ENCODE measurements around the gene MAB21L3. TPM values are rescaled to one million over a fixed set of nuclear protein-coding genes. Genes with fewer than 3 reads are reported as not detected.

MAB21L3 gene
- total RNA-seq, 1 donor from 2014 or later, result not detected

DNA sequence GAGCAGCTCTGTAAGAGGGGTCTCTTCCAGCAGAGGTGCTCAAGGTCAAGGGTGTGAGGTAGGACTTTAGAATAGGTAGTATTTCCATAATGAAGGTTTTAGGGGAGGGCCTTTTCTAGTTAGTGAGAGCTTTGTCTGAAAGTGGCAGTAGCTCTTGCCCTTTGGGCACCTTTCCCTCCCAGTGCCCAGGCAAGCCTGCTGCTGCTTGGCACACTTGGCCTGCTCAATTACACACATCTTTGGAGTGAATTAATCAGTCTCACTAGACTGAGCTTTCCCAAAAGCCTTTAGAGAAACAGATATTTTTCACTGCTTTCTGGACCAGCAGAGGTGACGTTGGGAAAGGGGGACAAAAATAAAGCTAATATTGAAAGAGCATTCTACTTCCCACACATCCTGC lies 48.0 kb downstream of the MAB21L3 start:
- no peaks in the 10 kb centered on the region for H3K27me3 ChIP-seq
- no peak overlapping the region for H3K27ac ChIP-seq
- no peak overlapping the region for H3K4me2 ChIP-seq
- H4K20me1 ChIP-seq (ENCODE audit: low read depth), result no peaks in the 10 kb centered on the region
- H3K4me1 ChIP-seq, result no peaks in the 10 kb centered on the region
- Mint-ChIP-seq H3K36me3 (no peaks in the 10 kb centered on the region), H3K4me3 (no peak overlapping the region), H3K9me3 (peaks cover 5% of the 10 kb centered on the region), H3K27ac (no peak overlapping the region), H3K4me1 (peaks cover 5% of the 10 kb centered on the region), H3K27me3 (ENCODE audit: insufficient read depth, low read depth) (peaks cover 2% of the 10 kb centered on the region)
- no peaks in the 10 kb centered on the region for H3F3A ChIP-seq (ENCODE audit: low read depth)
- no peak for DNase-seq (ENCODE audit: low spot score)
- H3K9ac ChIP-seq, result no peak overlapping the region
- no peaks in the 10 kb centered on the region for H3K9me3 ChIP-seq (ENCODE audit: low read depth)
- no peaks in the 10 kb centered on the region for H3K79me2 ChIP-seq (ENCODE audit: low read depth)
- H3K36me3 ChIP-seq, result no peaks in the 10 kb centered on the region
- TF ChIP-seq EZH2phosphoT487 (IDR thresholded peaks at IDR 0.05) (no peak), EZH2 (IDR thresholded peaks at IDR 0.05) (no peak)
- TF ChIP-seq, protein P1, sequence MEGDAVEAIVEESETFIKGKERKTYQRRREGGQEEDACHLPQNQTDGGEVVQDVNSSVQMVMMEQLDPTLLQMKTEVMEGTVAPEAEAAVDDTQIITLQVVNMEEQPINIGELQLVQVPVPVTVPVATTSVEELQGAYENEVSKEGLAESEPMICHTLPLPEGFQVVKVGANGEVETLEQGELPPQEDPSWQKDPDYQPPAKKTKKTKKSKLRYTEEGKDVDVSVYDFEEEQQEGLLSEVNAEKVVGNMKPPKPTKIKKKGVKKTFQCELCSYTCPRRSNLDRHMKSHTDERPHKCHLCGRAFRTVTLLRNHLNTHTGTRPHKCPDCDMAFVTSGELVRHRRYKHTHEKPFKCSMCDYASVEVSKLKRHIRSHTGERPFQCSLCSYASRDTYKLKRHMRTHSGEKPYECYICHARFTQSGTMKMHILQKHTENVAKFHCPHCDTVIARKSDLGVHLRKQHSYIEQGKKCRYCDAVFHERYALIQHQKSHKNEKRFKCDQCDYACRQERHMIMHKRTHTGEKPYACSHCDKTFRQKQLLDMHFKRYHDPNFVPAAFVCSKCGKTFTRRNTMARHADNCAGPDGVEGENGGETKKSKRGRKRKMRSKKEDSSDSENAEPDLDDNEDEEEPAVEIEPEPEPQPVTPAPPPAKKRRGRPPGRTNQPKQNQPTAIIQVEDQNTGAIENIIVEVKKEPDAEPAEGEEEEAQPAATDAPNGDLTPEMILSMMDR (IDR thresholded peaks at IDR 0.05), result no peak
- no peak overlapping the region for H2AFZ ChIP-seq (replicated peaks)
- no peak overlapping the region for H3K4me3 ChIP-seq

DNA sequence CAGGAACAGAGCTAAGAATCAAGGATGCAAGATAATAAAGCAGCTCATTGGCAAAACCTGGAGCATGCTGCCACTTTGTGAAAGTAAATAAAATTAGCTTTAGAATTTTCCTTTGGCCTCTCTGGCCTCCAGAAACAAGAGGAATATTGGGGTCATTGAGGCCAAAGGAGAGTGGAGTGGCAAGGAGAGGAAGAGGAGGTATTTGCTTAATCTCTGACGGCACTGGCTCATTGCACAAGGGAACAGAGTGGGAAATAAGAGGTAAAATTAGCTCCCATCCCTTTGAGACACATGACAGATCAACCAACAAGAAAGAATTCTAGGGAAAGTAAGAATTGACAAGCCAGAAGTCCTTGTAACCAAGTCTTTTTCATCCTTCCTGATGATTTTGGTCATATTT lies 48.4 kb downstream of the MAB21L3 start:
- no peaks in the 10 kb centered on the region for H3F3A ChIP-seq (ENCODE audit: low read depth)
- Mint-ChIP-seq H3K27me3 (ENCODE audit: insufficient read depth, low read depth) (peaks cover 2% of the 10 kb centered on the region), H3K4me3 (no peak overlapping the region), H3K27ac (no peak overlapping the region), H3K9me3 (peaks cover 5% of the 10 kb centered on the region), H3K4me1 (peaks cover 5% of the 10 kb centered on the region), H3K36me3 (no peaks in the 10 kb centered on the region)
- no peaks in the 10 kb centered on the region for H4K20me1 ChIP-seq (ENCODE audit: low read depth)
- H3K27ac ChIP-seq, result no peak overlapping the region
- H3K27me3 ChIP-seq, result no peaks in the 10 kb centered on the region
- no peaks in the 10 kb centered on the region for H3K36me3 ChIP-seq
- no peaks in the 10 kb centered on the region for H3K79me2 ChIP-seq (ENCODE audit: low read depth)
- H2AFZ ChIP-seq (replicated peaks), result no peak overlapping the region
- TF ChIP-seq EZH2 (IDR thresholded peaks at IDR 0.05), result no peak
- no peak for TF ChIP-seq EZH2phosphoT487 (IDR thresholded peaks at IDR 0.05)
- TF ChIP-seq, protein P1 (IDR thresholded peaks at IDR 0.05), result no peak
- H3K9me3 ChIP-seq (ENCODE audit: low read depth), result no peaks in the 10 kb centered on the region
- no peak overlapping the region for H3K9ac ChIP-seq
- H3K4me2 ChIP-seq, result no peak overlapping the region
- H3K4me3 ChIP-seq, result no peak overlapping the region
- no peaks in the 10 kb centered on the region for H3K4me1 ChIP-seq
- DNase-seq (ENCODE audit: low spot score), result no peak

DNA sequence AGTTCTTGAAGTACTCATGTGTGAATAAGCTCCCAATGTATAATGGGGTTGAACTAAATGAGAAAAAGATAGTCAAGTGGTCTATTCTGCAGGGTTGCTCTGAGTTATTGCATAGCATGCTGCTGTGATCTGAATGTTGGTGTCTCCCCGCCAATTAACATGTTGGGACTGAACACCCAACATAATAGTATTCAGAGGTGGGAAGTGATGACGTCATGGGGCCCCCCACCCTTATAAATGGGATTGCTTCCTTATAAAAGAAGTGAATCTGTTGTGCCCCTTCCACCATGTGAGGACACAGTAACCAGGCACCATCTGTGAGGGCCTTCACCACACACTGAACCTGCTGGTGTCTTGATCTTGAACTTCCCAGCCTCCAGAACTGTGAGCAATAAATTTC lies 50.2 kb downstream of the MAB21L3 start:
- Histone ChIP-seq H3K9ac (no peak overlapping the region), H2AFZ (replicated peaks) (no peak overlapping the region), H3K27me3 (no peaks in the 10 kb centered on the region), H4K20me1 (ENCODE audit: low read depth) (no peaks in the 10 kb centered on the region), H3K36me3 (no peaks in the 10 kb centered on the region), H3K4me1 (no peaks in the 10 kb centered on the region), H3F3A (ENCODE audit: low read depth) (no peaks in the 10 kb centered on the region), H3K9me3 (ENCODE audit: low read depth) (no peaks in the 10 kb centered on the region), H3K27ac (no peak overlapping the region), H3K79me2 (ENCODE audit: low read depth) (no peaks in the 10 kb centered on the region), H3K4me3 (no peak overlapping the region), H3K4me2 (no peak overlapping the region)
- peaks cover 5% of the 10 kb centered on the region for H3K9me3 Mint-ChIP-seq
- TF ChIP-seq, protein P1 (IDR thresholded peaks at IDR 0.05), result no peak
- TF ChIP-seq EZH2 (IDR thresholded peaks at IDR 0.05) (no peak), EZH2phosphoT487 (IDR thresholded peaks at IDR 0.05) (no peak)
- no peak overlapping the region for H3K27ac Mint-ChIP-seq
- peaks cover 2% of the 10 kb centered on the region for H3K27me3 Mint-ChIP-seq (ENCODE audit: insufficient read depth, low read depth)
- H3K4me1 Mint-ChIP-seq, result peaks cover 5% of the 10 kb centered on the region
- DNase-seq (ENCODE audit: low spot score), result no peak
- no peak overlapping the region for H3K4me3 Mint-ChIP-seq
- H3K36me3 Mint-ChIP-seq, result no peaks in the 10 kb centered on the region
